NOMO-1 treated with dmso at 0.1 percent for 144 hours (cell line): ENCODE results near the gene SIX4.

ENCODE experiments used
- DNase-seq: peaks from one replicate; lab custom pipeline; 2025; ENCODE audit not compliant: unreplicated experiment; lab: John Stamatoyannopoulos, UW

Gene SIX4

DNA sequence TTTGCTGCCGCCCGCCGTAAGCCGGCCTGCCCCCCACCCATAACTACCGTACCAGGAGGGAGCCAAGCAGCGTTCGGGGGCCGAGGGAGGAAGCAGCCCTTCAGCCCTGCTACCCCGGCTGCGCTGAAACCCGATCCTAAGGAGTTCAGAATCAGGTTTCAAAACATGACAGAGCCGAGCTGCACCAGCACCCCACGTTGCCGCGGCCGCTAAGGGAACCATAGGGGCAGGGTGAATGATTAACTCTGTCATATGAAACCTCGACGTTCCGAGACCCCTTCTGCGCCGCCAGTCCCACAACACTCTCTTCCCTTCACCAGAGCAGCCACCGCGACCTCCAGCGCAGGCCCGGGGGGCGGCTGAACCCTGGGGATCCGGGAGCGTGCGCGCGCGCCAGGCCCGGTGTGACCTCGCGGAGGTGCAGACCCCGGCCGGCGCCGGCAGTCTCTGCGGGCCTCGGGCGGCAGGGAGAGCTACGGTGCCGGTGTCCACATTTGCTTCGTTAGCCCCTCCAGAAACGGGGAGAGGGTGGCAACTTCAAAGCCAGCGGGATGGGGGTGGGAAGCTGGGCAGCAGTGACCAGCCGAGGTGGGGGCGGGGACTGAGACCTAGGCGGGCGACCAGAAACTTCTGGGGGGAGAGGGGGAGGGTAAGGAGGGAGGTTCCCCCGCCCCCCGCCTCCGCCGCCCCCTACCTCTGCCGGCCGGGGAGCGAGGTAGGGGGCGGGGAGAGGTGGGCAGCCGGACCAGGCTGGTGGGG lies 1.6 kb downstream of the SIX4 start:
- no peak for DNase-seq

DNA sequence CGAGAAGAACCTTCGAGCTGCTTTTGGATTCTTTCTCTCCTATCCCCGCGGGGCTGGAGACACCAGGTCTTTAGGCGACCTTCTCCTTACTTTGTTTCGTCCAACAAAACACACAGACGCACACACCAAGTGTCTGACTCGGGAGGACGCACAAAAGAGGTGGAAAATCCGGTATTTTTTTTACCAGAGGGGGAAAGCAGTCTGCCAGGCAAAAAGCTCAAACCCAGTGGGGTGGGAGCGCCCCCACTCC lies 2.1 kb downstream of the SIX4 start:
- no peak for DNase-seq

DNA sequence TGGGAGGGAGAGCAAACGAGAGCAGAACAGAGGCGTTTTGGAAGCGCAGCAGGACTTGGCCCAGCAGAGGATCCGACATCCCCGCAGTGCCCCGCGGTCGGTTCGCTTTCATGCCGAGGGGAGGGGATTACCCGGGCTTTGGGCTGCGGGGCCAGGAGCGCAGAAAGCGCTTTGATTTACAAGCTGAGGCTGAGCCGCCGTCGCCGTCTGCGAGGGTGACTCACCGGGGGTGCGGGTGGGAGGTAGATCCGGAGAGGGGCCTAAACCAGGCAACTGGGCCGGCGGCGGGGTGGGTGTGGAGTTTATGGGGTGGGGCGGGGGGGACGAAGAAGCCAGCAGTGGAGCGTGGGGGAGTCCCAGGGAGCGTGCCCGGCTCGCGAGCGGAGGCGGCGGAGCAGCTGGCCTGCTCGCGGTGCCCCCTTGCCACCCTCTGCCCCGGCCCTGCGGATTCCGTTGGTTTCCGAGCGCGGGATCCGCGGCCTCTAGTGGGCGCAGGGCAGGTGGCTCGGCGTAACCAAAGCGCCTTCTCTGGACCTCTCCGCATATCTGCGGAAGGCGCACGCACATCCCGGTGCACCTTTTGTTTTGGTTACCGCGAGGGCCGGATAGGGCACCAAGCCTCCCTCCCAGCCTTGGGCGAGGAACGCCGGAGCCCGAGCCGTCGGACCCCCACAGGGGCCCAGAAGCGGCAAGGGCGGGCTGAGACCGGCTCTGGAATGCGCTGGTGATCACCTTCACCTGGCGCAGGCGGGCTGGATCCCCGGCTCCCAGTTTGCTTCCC lies 2.6 kb downstream of the SIX4 start:
- DNase-seq, result no peak

DNA sequence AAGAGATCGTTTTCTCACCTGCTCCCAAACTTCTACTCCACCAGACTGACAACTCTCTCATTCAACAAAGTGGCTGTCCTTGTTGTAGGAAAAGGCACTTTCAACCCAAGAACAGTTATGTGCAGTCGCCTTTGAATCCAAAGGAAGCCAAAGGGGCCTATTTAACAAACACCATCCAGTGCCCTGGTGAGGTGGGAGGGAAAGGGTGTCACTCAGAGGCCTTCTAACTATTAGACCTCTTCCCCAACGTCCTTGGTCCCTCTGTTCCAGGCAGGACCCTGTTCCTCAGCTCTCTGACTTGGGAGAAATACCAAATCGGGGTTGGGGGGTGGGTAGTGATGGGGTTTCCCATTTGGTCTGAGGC lies 3.2 kb downstream of the SIX4 start:
- no peak for DNase-seq

DNA sequence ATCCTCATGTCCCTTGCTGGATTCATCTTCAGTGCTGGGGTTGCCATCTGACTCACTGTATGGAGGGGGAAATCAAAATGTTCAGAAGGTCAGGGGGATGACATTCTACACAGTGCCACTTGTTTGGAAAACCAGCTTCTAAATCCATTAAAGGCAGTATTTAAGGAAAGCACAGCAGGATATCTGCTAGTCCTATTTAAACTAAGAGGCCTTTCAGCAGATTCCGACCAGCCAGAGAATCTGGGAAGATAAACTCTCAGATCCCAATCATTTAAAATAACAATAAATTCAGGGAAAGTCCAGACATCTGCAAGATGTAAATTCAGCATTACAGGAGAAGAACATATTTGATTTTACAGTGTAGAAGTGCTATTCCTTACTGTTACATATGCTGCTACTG lies 3.8 kb downstream of the SIX4 start:
- DNase-seq, result no peak

DNA sequence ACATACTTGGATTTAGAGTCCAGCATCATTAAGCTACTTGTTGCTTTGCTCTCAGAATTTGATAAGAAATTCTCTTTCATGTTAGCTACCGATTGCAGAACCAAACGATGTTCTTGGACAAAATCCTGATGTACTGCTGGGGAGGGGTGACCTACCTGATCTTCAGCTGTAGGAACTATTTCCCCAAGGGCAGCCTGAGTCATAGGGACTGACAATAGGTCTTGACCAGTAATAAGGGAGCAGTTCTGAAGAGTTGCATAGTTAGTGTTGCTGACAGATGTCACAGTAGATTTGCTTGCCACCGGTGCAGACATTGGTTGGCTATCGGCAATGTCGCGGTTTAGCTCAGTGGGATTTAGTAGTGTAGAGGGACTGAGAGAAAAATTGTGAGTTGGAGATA lies 10.6 kb downstream of the SIX4 start:
- DNase-seq, result no peak

DNA sequence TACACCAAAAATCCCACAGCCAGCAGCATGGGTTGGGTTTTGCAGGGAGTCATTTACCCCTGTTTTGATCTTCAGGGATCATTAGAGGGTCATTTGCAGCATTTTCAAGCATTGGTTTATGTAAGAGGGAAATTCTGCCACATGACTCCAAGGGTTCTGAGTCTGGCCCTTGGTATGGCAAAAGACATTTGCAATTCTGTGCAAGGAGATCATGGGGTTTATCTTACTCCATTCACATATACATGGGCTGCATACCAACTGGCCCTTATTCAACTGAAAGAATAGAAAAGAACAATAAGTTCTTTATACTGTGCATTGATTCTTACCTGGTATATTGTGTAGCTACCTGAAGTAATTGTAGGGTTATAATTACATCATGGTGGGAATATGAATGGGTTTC lies 13.7 kb downstream of the SIX4 start:
- DNase-seq, result no peak

DNA sequence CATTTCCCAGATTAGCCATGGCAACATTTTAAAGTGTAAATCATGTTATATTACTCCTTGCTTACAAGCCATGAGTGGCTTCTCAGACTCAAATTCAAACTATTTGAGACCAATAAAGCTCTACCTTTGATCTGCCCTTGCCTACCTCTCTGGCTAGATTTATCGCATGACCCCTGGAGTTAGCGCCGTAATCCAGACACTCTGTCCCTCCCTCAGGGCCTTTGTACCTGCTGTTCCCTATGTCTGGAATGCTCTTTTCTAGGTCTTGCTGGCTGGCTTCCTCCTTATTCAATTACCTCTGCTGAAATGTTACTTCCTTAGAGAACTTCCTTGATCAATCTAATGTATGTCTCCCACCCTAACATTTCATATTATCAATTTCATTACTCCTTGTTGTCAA lies 16.3 kb downstream of the SIX4 start:
- no peak for DNase-seq

DNA sequence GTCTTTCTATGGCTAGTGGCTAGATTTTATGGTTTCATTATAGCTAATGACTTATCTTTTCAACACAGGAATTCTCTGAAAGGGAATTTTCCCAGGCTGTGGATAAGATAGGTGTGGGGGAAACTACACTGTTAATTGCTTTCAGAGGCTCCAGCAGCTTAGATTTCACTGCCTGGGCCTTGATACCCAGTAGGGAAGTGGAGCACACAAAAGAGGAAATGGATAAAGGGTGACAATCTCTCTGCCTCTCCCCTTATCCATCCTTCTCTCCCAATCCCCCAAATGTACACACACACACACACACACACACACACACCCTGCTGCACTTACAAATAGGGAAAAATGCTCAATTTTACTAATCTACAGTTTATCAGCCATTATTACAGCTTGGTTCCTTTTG lies 19.1 kb downstream of the SIX4 start:
- no peak for DNase-seq

DNA sequence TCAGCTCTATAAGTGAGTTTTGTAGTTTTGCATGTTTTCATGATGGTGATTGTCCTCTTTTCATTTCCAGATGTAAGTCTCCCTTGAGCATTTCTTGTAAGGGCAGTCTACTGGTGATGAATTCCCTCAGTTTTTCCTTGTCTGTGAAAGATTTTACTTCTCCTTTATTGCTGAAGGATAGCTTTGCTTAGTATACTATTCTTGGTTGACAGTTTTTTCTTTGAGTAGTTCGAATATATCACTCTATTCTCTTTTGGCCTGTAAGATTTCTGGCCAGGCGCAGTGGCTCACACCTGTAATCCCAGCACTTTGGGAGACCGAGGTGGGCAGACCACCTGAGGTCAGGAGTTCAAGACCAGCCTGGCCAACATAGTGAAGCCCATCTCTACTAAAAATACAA lies 23.6 kb downstream of the SIX4 start:
- no peak for DNase-seq

DNA sequence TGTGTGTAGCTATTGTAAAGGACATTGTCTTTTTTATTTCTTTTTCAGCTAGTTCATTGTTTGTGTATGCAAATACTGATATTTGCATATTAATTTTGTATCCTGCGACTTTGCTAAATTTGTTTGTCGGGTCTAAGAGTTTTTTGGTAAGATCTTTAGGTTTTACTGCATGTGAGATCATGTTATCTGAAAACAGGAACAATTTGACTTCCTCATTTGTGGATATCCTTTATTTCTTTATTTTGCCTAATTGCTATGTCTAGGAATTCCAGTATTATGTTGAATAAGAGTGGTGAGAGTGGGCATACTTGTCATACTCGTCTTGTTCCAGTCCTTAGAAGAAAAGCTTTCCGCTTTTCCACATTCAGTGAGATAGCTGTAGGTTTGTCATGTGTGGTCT lies 28.8 kb downstream of the SIX4 start:
- no peak for DNase-seq

DNA sequence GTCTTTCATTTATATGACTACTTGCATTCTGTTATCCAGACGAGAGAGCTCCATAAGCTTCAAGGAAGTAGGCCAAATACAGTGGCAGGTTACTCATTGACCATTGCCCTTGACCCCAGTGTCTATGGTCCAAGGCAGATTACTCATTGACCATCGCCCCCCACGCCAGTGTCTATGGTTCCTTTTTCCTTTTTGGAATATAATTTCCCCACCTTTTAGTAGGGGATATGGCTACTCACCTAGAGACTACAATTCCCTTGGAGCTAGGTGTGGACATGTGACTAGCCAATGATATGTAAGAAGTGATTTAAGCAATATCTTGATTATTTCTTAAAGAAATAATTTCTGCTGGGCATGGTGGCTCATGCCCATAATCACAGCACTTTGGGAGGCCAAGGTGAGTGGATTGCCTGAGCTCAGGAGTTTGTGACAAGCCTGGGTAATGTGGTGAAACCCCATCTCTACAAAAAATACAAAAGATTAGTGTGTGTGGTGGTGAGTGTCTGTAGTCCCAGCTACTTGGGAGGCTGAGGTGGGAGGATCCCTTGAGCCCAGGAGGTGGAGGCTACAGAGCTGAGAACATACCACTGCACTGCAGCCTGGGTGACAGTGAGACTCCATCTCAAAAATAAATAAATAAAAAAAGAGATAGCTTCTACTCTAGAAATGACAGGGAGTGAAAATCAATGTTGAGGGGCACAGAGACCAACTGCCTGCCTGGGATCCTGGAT lies 32.6 kb downstream of the SIX4 start:
- no peak for DNase-seq

DNA sequence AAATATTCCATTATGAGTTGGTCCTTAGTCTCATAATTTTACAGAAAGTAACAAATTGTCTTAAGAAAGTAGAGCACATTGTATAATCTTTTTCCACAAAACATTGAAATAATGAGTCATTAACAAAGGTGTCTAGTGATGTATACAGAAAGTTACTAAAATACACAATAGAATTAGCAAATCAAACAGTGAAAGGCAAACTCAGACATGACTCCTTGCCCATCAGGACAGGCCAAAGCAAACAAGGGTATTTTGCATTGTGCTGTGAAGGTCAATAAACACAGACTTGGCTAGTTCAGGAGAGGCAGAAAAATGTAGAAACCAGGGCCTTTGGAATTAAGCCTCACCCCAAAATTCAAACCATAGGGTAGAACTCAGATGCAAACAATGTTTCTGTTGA lies 37.3 kb downstream of the SIX4 start:
- DNase-seq, result no peak

DNA sequence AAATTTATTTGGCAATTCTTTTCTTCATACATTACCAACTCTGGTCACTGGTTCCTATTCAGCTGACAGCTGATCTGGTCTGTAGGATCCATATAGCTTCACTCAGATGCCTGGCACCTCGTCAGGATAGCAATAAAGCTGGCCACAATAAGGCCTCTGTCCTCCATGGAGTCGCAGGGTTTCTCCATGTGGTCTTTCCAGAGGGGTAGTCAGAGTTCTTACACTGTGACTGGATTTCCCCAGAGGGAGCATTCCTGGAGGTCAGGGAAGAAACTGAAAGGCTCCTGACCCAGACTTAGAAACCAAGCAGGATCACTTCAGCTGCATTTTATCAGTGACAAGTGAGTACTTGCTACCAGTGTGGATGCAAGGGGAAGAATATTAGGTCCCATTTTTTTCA lies 39.9 kb downstream of the SIX4 start:
- no peak for DNase-seq

DNA sequence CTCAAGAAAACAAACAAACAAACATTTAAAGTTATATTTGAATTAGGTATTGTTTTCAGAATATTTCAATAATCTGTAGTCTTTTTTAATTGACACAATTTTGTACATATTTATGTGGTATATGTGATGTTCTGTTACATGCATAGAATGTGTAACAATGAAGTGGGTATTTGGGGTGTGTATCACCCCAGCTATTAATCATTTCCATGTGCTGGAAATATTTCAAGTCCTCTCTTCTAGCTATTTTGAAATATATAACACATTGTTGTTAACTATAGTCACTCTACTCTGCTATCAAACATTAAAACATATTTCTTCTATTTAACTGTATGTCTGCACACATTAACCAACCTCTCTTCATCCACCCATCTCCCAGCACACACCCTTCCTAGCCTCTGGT lies 42.9 kb downstream of the SIX4 start:
- no peak for DNase-seq

DNA sequence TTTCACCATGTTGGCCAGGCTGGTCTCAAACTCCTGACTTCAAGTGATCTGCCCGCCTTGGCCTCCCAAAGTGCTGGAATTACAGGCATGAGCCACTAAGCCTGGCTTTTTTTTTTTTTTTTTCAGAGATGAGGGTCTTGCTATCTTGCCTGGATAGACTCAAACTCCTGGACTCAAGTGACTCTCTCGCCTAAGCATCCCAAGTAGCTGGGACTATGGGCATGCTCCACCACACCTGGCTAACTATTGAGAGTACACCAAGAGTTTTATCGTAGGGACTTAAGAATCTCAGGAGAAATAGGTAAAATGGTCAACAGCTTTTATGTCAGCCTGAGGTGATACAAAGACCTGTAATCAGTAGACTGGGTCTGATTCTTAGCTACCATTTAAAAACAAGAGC lies 43.6 kb downstream of the SIX4 start:
- no peak for DNase-seq

DNA sequence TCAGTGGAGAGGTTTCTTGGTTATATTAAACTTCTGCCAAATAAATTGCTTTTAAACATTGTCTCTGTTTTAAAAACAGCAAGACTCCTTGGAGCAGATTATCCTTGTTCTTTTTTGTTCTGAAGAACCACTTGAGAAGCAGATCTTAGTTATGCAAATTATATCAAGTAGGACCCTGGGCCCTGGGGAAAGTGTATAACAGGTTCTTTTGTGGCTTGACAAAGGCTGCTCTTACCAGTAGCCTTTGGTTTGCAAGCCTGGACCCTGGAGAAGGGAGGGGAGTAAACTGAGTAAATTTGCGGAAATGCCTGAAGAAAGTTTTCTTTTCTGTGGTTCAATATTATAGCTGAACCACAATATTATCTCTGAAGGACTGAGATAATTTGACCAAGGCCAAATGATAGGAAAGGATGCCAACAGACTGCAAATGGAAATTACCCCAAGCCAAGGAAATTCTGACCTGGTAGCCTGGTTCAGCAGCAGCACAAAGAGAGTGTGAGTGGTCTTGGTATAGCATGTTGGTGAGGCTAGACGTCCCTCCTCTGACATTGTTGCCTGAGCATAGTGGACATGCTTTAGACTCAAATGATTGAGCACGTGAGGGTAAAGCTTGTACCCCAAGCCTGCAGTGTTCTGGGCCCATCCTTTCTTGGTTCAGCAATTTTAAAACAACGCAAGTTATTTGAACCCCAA lies 44.4 kb downstream of the SIX4 start:
- DNase-seq, result no peak

DNA sequence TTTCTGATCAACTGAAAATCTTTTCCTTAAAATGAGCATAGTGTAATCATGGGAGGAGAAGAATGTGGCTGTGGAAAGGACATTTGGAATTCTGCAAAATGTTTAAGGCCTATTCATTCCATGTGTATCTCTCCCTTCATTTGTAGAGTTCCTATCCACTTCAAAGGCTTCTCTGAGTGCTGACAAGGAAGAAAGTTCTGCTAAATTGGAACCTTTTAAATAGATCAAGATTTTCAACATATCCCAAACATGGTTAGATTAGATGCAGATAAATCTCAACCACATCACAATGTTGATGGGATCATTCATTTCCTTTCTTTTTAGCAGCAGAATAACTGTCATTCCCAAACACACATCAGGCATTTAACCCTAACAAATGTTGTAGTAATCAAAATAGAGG lies 46.5 kb downstream of the SIX4 start:
- DNase-seq, result no peak

DNA sequence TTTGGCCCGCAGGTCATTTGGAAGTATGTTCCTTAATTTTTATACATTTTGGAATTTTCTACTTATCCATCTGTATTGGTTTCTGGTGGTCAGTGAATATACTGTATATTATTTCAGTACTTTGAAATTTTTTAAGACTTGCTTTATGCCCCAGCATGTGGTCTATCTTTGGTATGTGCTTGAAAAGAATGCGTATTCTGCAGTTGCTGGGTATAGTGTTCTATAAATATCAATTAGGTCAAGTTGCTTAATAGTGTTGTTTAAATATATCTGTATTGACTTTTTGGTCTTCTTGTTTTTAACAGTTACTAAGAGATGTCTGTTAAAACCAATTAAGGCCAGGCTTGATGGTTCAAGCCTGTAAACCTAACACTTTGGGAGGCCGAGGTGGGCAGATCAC lies 53.2 kb downstream of the SIX4 start:
- DNase-seq, result no peak

DNA sequence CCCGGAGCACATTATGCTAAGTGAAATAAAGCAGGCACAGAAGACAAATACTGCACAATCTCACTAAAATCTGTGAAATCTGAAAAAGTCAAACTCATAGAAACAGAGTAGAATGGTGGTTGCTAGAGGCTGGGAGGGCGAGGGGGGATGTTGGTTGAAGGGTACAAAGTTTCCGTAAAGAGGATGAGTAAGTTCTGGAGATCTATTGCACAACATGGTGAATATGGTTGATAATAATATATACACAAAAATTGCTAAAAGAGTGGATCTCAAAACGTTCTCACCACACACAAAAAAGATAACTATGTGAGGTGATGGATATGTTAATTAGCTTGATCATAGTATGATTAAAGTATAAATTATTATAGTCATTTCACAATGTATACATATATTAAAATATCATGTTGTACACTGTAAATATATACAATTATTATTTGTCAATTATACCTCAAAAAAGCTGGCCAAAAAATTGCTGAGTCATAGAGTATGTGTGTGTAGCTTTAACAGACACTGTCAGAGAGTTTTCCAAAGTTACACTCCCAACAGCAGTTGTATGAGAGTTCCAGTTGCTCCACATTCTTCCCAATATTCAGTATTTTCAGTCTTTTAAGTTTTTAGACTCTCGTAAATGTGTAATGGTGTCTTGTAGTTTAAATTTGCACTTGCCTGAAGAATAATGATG lies 55.6 kb downstream of the SIX4 start:
- no peak for DNase-seq

DNA sequence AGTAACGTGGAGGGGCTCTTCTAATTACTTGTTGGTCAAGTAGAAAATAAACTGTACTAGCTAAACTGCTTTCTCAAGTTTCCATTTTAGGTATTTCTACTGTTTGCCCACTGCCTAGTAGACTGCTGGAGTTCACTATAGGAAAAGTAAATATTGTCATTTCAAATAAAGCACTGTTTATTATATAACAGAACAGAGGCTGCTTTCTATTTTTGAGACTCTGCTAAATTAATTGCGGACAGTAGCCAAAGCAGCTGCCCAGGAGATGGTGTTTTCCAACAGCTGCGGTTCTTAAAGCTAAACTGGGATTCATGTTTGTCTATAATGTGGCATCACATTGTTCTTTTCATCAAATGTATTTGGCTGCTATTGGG lies 59.0 kb downstream of the SIX4 start:
- DNase-seq, result no peak
